Upper lobe of left lung (tissue), 4 donors: Measurements from ENCODE around the gene STAT3.

Experiments
- CTCF ChIP-seq, 6 experiments: fragments of 450-650 bp in 4 of 6; fragments of 200-600 bp in 2 of 6; sonication (generic) in 2 of 6; IDR thresholded peaks; one replicate each; pipeline ENCODE4 v1.5.1; 2016 to 2019; ENCODE audit warnings: antibody characterized with exemption in 6 of 6
- POLR2A ChIP-seq, 4 donors: fragments of 450-650 bp; IDR thresholded peaks; one replicate each; pipeline ENCODE4 v1.5.1; 2016 to 2017; ENCODE audit warnings: antibody characterized with exemption in 4 of 4, mild to moderate bottlenecking in 2 of 4

DNA sequence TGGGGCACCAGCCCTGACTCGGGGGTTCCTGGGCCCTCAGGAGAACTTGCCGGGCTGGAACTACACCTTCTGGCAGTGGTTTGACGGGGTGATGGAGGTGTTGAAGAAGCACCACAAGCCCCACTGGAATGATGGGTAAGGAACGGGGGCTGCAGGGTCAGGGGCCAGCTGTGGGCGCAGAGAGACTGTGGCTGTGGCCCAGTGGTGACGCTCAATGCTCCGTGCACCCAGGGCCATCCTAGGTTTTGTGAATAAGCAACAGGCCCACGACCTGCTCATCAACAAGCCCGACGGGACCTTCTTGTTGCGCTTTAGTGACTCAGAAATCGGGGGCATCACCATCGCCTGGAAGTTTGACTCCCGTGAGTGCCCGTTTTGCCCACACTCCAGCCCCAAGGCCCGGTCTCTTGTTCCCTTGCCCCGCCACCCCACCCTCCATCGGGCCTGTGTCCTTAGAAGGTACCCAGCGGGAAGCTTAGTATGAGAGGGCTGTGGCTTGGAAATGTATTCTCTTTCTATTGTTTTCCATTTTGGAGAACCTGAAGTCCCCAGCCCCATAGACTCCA lies 80.8 kb downstream of the STAT3 start:
- TF ChIP-seq CTCF (IDR thresholded peaks at IDR 0.05) (no peak), POLR2A (IDR thresholded peaks at IDR 0.05) (no peak)
